ENCODE measurements around the gene CXXC4. TPM values are rescaled to one million over a fixed set of nuclear protein-coding genes. Genes with fewer than 3 reads are reported as not detected.
A peak's percentile ranks its signal among the peaks of the same experiment; 100 is the strongest.

Gene CXXC4
- total RNA-seq, 2 donors from 2014 or later = 5.6 to 12.4 TPM

- DNase-seq = no peak
- Mint-ChIP-seq H3K27me3 (ENCODE audit: insufficient read depth) (peaks cover 8% of the 10 kb centered on the region), H3K36me3 (ENCODE audit: low read depth) (no peaks in the 10 kb centered on the region), H3K4me3 (no peak overlapping the region), H3K27ac (no peak overlapping the region), H3K4me1 (no peaks in the 10 kb centered on the region), H3K9me3 (no peaks in the 10 kb centered on the region)
- WGBS, 2 experiments (ENCODE audit: insufficient coverage in 1 of 2, insufficient read length in 1 of 2) = 100% methylated on average over 1 of the region's 1 CpG
- Histone ChIP-seq H3K4me1 (ENCODE audit: control insufficient read depth, insufficient read depth, low read length) (peaks cover 7% of the 10 kb centered on the region), H3K36me3 (ENCODE audit: control insufficient read depth, insufficient read depth, low read length) (no peaks in the 10 kb centered on the region), H3K9ac (ENCODE audit: extremely low read depth, low read length, poor library complexity, severe bottlenecking) (no peak overlapping the region), H3K4me3 (ENCODE audit: low read length) (peak overlapping the region; percentile 10), H3K27me3 (ENCODE audit: control insufficient read depth, insufficient read depth, low read length, poor library complexity, severe bottlenecking) (peaks cover 6% of the 10 kb centered on the region), H3K27ac (ENCODE audit: low read depth, low read length) (no peak overlapping the region), H3K9me3 (ENCODE audit: control insufficient read depth, low read length) (no peaks in the 10 kb centered on the region)
- TF ChIP-seq CTCF (conservative IDR thresholded peaks at IDR 0.05) = no peak
These were observed 13.5 kb upstream of the CXXC4 start for GRCh38 chr4:104508224-104508623.

GRCh38 chr4:104507112-104507511, 12.4 kb upstream of the CXXC4 start:
- Histone ChIP-seq H3K36me3 (ENCODE audit: control insufficient read depth, insufficient read depth, low read length) (no peaks in the 10 kb centered on the region), H3K9me3 (ENCODE audit: control insufficient read depth, low read length) (no peaks in the 10 kb centered on the region), H3K9ac (ENCODE audit: extremely low read depth, low read length, poor library complexity, severe bottlenecking) (no peak overlapping the region), H3K27ac (ENCODE audit: low read depth, low read length) (no peak overlapping the region), H3K4me1 (ENCODE audit: control insufficient read depth, insufficient read depth, low read length) (peaks cover 7% of the 10 kb centered on the region), H3K27me3 (ENCODE audit: control insufficient read depth, insufficient read depth, low read length, poor library complexity, severe bottlenecking) (peaks cover 6% of the 10 kb centered on the region), H3K4me3 (ENCODE audit: low read length) (no peak overlapping the region)
- DNase-seq = no peak
- Mint-ChIP-seq H3K4me1 (no peaks in the 10 kb centered on the region), H3K36me3 (ENCODE audit: low read depth) (no peaks in the 10 kb centered on the region), H3K4me3 (no peak overlapping the region), H3K9me3 (no peaks in the 10 kb centered on the region), H3K27ac (no peak overlapping the region), H3K27me3 (ENCODE audit: insufficient read depth) (peaks cover 7% of the 10 kb centered on the region)
- 0% methylated on average over 1 of the region's 1 CpG for WGBS, 2 experiments (ENCODE audit: insufficient coverage in 1 of 2, insufficient read length in 1 of 2)
- no peak for TF ChIP-seq CTCF (conservative IDR thresholded peaks at IDR 0.05)

DNA sequence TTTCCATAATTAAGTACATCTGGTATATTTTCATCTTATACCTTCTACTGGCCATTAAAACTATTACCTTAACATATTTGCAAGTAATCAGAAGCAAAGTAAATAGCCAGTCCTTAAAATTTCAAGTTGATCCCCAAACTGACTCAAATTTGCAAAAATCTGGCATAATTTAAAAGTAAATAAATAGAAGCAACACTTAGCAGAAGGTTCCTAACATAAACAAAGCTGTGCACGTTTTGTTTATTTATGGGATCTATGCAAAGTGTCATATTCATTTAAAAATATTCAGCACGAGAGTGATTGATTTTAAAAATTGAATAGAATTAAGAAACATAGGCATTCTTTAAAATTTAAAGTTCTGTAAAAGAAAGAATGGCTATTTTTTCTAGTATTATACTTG, 9.8 kb upstream of the CXXC4 start:
- TF ChIP-seq CTCF (conservative IDR thresholded peaks at IDR 0.05) = no peak
- Histone ChIP-seq H3K4me3 (ENCODE audit: low read length) (no peak overlapping the region), H3K9me3 (ENCODE audit: control insufficient read depth, low read length) (no peaks in the 10 kb centered on the region), H3K4me1 (ENCODE audit: control insufficient read depth, insufficient read depth, low read length) (peaks cover 12% of the 10 kb centered on the region), H3K9ac (ENCODE audit: extremely low read depth, low read length, poor library complexity, severe bottlenecking) (no peak overlapping the region), H3K36me3 (ENCODE audit: control insufficient read depth, insufficient read depth, low read length) (no peaks in the 10 kb centered on the region), H3K27ac (ENCODE audit: low read depth, low read length) (no peak overlapping the region), H3K27me3 (ENCODE audit: control insufficient read depth, insufficient read depth, low read length, poor library complexity, severe bottlenecking) (peaks cover 6% of the 10 kb centered on the region)
- peaks cover 12% of the 10 kb centered on the region for H3K27me3 Mint-ChIP-seq (ENCODE audit: insufficient read depth)
- H3K9me3 Mint-ChIP-seq = no peaks in the 10 kb centered on the region
- no peak overlapping the region for H3K27ac Mint-ChIP-seq
- 83 to 87% methylated on average over 2 of the region's 2 CpGs for WGBS, 2 experiments (ENCODE audit: insufficient coverage in 1 of 2, insufficient read length in 1 of 2)
- no peak overlapping the region for H3K4me3 Mint-ChIP-seq
- peaks cover 10% of the 10 kb centered on the region for H3K4me1 Mint-ChIP-seq
- no peaks in the 10 kb centered on the region for H3K36me3 Mint-ChIP-seq (ENCODE audit: low read depth)
- DNase-seq = no peak

Data from endodermal cell (in vitro differentiated cells).